Spleen (tissue), 11 donors: ENCODE data around the gene TIAM1. TPM values are rescaled to one million over a fixed set of nuclear protein-coding genes. Genes with fewer than 3 reads are reported as not detected.

Experiments
- DNase-seq: peaks from one replicate; pipeline ENCODE4 v3.0.0-alpha.2; 2020
- H3K27ac ChIP-seq, 8 donors: fragments of 200-600 bp; sonication (generic) in 7 of 8; 1 replicate in 4 of 8; 2 replicates in 4 of 8; pipeline versions ENCODE4 v1.5.0 to v1.8.0; 2016 to 2021; ENCODE audit warnings: inconsistent platforms in 4 of 8, mild to moderate bottlenecking in 4 of 8, moderate library complexity in 1 of 8
- H3K27me3 ChIP-seq, 7 donors: fragments of 200-600 bp; sonication (generic) in 6 of 7; replicated peaks in 1 of 7; 1 replicate in 4 of 7; 2 replicates in 3 of 7; pipeline versions ENCODE4 v1.5.0 to v1.8.0; 2016 to 2021; ENCODE audit warnings: inconsistent platforms in 3 of 7, mild to moderate bottlenecking in 1 of 7
- H3K36me3 ChIP-seq, 6 donors: fragments of 200-600 bp; sonication (generic) in 5 of 6; 1 replicate in 4 of 6; 2 replicates in 2 of 6; pipeline versions ENCODE4 v1.5.0 to v1.8.0; 2016 to 2021; ENCODE audit warnings: inconsistent platforms in 2 of 6
- H3K4me1 ChIP-seq, 6 donors: fragments of 200-600 bp; sonication (generic) in 5 of 6; 1 replicate in 3 of 6; 2 replicates in 3 of 6; pipeline versions ENCODE4 v1.5.0 to v1.8.0; 2016 to 2021; ENCODE audit warnings: inconsistent platforms in 3 of 6
- H3K4me3 ChIP-seq, 8 donors: fragments of 200-600 bp; sonication (generic) in 7 of 8; 1 replicate in 4 of 8; 2 replicates in 4 of 8; pipeline versions ENCODE4 v1.5.0 to v1.8.0; 2016 to 2021; ENCODE audit warnings: inconsistent platforms in 4 of 8, mild to moderate bottlenecking in 4 of 8, moderate library complexity in 2 of 8
- H3K9me3 ChIP-seq, 8 donors: fragments of 200-600 bp; sonication (generic) in 7 of 8; 1 replicate in 4 of 8; 2 replicates in 4 of 8; pipeline versions ENCODE4 v1.5.0 to v1.8.0; 2016 to 2021; ENCODE audit warnings: inconsistent platforms in 4 of 8
- CTCF ChIP-seq, 11 experiments: fragments of 200-600 bp in 7 of 11; fragments of 450-650 bp in 4 of 11; sonication (generic) in 4 of 11; IDR thresholded peaks in 8 of 11; conservative IDR thresholded peaks in 3 of 11; 1 replicate in 7 of 11; 2 replicates in 4 of 11; pipeline versions ENCODE4 v1.4.0 to v1.8.0; 2016 to 2021; ENCODE audit warnings: antibody characterized with exemption in 11 of 11, inconsistent platforms in 4 of 11, mild to moderate bottlenecking in 1 of 11
- POLR2A ChIP-seq, 3 donors: fragments of 450-650 bp; IDR thresholded peaks; one replicate each; pipeline ENCODE4 v1.5.1; 2017; ENCODE audit warnings: antibody characterized with exemption in 3 of 3, mild to moderate bottlenecking in 1 of 3
- POLR2AphosphoS5 ChIP-seq, 3 donors: sonication (generic); formaldehyde crosslinking; IDR thresholded peaks; one replicate each; pipeline ENCODE4 v1.5.1; 2017; ENCODE audit warnings: antibody characterized with exemption in 3 of 3
- WGBS, 5 donors: extraction: QIAGEN DNeasy Blood & Tissue Kit in 3 of 5; methylation state at CpG; one replicate each; pipeline versions ENCODE4 v1.1.5 to v1.1.7; 2013 to 2018; 5-methylcytosine and 5-hydroxymethylcytosine counted together
- intact Hi-C: fragments of 100-400 bp; cut with DNase I; formaldehyde crosslinking; loops from one replicate; pipeline ENCODE4 v1.15.0; 2023; ENCODE audit warnings: low total_unique reads
- polyA plus RNA-seq, 3 donors: library from polyadenylated mRNA; stranded (reverse); fragments of 200-250 nt; gene quantifications; one replicate each; pipeline ENCODE4 v1.2.1, GENCODE V29; 2013
- total RNA-seq, 7 donors: library from RNA; depleted of rRNA in 3 of 7; stranded (reverse); fragments of >200 nt in 3 of 7; fragmentation: NEBNext Ultra II Directional in 4 of 7; extraction: Animal tissue kit (Norgen Biotek cat#: 25700) in 4 of 7; gene quantifications; one replicate each; pipeline versions ENCODE4 v1.1.0 to v1.2.1, GENCODE V29; 2016 to 2021
- donor health status: healthy with polysubstance abuse.
- donor health status: DM: no; HTN: no; CAD: no; lungs with moderate emphysema.
- donor health status: DM: no; HTN: no; CAD: no.
- donor health status: Bipolar disorder and iron deficiency.
- donor health status: healthy.
- donor health status: DM: no; HTN: no; CAD: no.
- donor health status: DM: yes; HTN: yes; CAD: no.

TIAM1 gene
- total and polyA plus RNA-seq, 10 donors, result 1.9 to 35.0 (median 18.4) TPM

- WGBS, 5 donors, result 84 to 91% (median 88%) methylated on average over 2 of the region's 2 CpGs
- H3K9me3 ChIP-seq, result peaks cover 0 to 18% (median 9%) of the 10 kb centered on the region in 8 donors
- no peak for TF ChIP-seq POLR2AphosphoS5 (IDR thresholded peaks at IDR 0.05)
- TF ChIP-seq CTCF (IDR thresholded peaks at IDR 0.05 in 8 of 11, conservative IDR thresholded peaks at IDR 0.05 in 3 of 11), result no peak
- no peak for TF ChIP-seq POLR2A (IDR thresholded peaks at IDR 0.05)
Measured at GRCh38 chr21:31287201-31287600, 56.9 kb downstream of the TIAM1 start.

GRCh38 chr21:31286621-31287020, 57.4 kb downstream of the TIAM1 start:
- no peak overlapping the region for H3K4me3 ChIP-seq
- peaks cover 0 to 18% (median 9%) of the 10 kb centered on the region in 8 donors for H3K9me3 ChIP-seq
- H3K27ac ChIP-seq, result no peak overlapping the region
- no peaks in the 10 kb centered on the region for H3K27me3 ChIP-seq
- 88 to 100% (median 93%) methylated on average over 1 of the region's 1 CpG for WGBS, 5 donors
- no peak for TF ChIP-seq POLR2AphosphoS5 (IDR thresholded peaks at IDR 0.05)
- no peaks in the 10 kb centered on the region for H3K4me1 ChIP-seq
- H3K36me3 ChIP-seq, result no peaks in the 10 kb centered on the region
- no peak for DNase-seq
- intact Hi-C loops, result no loop called here

More at GRCh38 chr21:31287201-31287600, 56.9 kb downstream of the TIAM1 start:
- Histone ChIP-seq H3K4me1 (no peaks in the 10 kb centered on the region), H3K36me3 (no peaks in the 10 kb centered on the region), H3K4me3 (no peak overlapping the region), H3K27me3 (no peaks in the 10 kb centered on the region), H3K27ac (no peak overlapping the region)
- intact Hi-C loops, result no loop called here
- no peak for DNase-seq

- H3K4me3 ChIP-seq, result no peak overlapping the region
- no peaks in the 10 kb centered on the region for H3K4me1 ChIP-seq
- no peak for DNase-seq
- H3K27me3 ChIP-seq, result no peaks in the 10 kb centered on the region
- intact Hi-C loops, result no loop called here
- no peaks in the 10 kb centered on the region for H3K36me3 ChIP-seq
- H3K27ac ChIP-seq, result peak overlapping the region in 1 of 8 donors; percentile 13
- TF ChIP-seq CTCF (IDR thresholded peaks at IDR 0.05 in 8 of 11, conservative IDR thresholded peaks at IDR 0.05 in 3 of 11), result no peak
- TF ChIP-seq POLR2AphosphoS5 (IDR thresholded peaks at IDR 0.05), result peak in 2 of 3 donors; percentile 10 to 33
- WGBS, 5 donors, result 57 to 77% (median 69%) methylated on average over 5 of the region's 5 CpGs
- peaks cover 0 to 18% (median 9%) of the 10 kb centered on the region in 8 donors for H3K9me3 ChIP-seq
Measured at GRCh38 chr21:31284797-31285397, 59.2 kb downstream of the TIAM1 start.

GRCh38 chr21:31283025-31283424, 61.0 kb downstream of the TIAM1 start:
- WGBS, 5 donors, result 53 to 64% (median 59%) methylated on average over 3 of the region's 3 CpGs
- no peak for DNase-seq
- Histone ChIP-seq H3K27me3 (no peaks in the 10 kb centered on the region), H3K36me3 (no peaks in the 10 kb centered on the region), H3K27ac (no peak overlapping the region), H3K9me3 (peaks cover 0 to 9% (median 2%) of the 10 kb centered on the region in 8 donors), H3K4me3 (no peak overlapping the region), H3K4me1 (no peaks in the 10 kb centered on the region)
- TF ChIP-seq POLR2AphosphoS5 (IDR thresholded peaks at IDR 0.05) (no peak), CTCF (IDR thresholded peaks at IDR 0.05 in 8 of 11, conservative IDR thresholded peaks at IDR 0.05 in 3 of 11) (no peak), POLR2A (IDR thresholded peaks at IDR 0.05) (no peak)
- intact Hi-C loops, result no loop called here
